Fibroblast of gingiva (primary cell): Measurements from ENCODE around the gene MNAT1.
A peak's percentile ranks its signal among the peaks of the same experiment; 100 is the strongest.

Experiments
- DNase-seq: peaks from one replicate; pipeline ENCODE4 v3.0.0-alpha.2; 2011; ENCODE audit warnings: low read depth

Gene MNAT1

GRCh38 chr14:60968099-60968498, 233.5 kb downstream of the MNAT1 start:
- no peak for DNase-seq

DNA sequence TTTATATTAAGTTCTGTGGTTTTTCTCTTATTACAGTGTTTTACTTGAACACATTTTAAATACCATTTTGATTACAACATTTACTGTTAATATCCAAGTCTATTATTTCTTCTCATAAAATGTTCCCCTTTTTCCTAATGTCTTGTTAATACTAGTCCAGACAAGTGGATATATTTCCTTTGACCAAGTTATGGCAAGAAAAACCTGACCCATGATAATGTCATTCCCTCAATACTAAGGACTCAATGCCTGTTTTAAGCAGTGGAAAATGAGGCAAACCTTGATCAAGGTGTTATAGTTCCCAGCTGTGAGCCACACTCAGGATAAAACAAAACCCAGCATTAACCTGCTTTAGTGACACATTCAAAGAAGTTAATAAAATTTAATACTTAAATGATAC, 234.1 kb downstream of the MNAT1 start:
- DNase-seq, result no peak

DNA sequence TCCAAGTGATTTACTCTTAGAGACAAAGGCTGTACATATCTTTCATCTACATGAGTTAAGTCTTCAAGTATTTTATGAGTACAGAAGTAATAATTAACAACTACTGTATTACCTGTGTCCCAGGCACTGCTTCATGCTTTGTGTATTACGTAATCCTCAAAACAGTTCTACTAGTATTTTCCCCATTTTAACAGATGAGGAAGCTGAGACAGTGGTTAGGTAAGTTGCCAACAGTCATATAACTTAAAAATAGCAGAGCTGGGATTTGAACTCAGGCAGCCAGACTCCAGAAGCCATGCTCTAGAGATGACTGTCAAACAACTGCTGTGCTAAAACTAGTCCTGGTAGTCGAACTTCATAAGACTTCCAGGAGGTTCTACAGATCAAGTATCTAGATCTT, 235.6 kb downstream of the MNAT1 start:
- no peak for DNase-seq

- DNase-seq, result no peak
Measured at GRCh38 chr14:60971271-60971670, 236.7 kb downstream of the MNAT1 start.

DNA sequence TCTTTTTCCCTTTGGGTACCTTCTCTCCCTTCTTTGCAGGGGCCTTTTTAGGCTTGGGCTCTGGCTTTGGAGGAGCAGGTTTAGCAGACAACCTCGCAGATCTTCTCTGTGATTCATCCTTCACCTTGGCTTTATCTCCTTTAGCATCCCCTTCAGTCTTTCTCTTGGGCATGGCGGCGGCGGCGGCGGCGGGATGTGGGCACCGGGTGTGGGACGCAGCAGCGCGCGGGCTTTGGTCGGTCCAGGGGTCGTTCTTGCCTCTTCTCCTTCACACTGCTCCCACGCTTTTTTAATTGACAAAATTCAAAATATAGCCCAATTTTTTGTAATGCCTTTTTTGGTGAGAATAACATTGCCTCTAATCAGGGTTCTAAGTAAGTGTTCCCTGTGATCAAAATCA, 237.7 kb downstream of the MNAT1 start:
- DNase-seq, result no peak

DNA sequence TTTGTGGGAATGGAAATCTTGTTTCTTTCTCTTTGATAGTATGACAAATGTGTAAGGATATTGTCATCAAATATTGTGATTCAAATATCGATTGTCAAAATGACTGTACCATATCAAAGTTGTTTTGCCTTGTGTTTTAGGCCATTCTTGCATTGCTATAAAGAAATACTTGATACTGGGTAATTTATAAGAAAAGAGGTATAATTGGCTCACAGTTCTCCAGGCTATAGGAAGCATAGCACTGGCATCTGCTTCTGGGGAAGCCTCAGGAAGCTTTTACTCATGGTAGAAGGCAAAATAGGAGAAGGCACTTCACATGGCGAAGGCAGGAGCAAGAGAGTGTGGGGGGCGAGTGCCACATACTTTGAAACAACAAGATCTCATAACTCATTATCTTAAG, 238.5 kb downstream of the MNAT1 start:
- no peak for DNase-seq

- no peak for DNase-seq
Measured at GRCh38 chr14:60974090-60974651, 239.6 kb downstream of the MNAT1 start.

DNA sequence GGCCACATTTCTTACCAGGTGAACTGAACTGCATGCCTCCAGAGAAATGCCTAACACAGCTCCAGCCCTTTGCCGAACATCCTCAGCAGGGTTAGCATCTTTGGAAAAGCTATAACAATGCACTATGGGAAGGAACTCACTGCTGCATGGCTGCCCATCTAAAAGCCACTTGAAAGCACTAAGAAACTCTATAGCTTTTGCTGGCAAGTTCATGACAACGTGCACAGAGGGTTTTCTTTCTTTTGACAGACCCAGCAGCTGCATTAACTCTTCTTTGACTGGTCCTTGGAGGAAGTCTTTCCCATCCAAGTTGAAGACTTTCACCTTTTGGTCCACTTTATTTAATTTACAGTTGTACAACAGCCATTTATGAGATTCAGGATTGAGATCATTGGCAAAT, 241.0 kb downstream of the MNAT1 start:
- no peak for DNase-seq

DNA sequence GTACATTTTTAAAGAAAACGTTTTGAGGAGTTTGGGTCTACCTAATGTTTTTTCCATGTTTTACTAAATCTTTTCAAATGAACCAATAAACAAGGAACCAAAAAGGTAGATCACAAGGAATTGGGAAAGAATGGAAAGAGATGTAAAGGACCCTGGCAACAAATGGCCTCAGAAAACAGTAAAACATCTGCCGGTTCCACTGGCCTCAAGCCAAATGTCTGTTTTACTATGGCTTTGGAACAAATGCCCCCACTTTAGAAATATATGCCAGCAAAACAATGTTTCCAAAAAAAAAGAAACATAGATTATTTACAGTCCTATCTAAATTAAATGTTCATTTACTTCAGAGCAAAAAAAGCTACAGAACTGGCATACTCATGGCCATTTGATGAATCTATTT, 243.3 kb downstream of the MNAT1 start:
- no peak for DNase-seq

- peak; percentile 97 for DNase-seq
Measured at GRCh38 chr14:60980811-60981632, 246.5 kb downstream of the MNAT1 start, which contains the start of the genes SLC38A6 and TRMT5. SLC38A6 (plus strand) TSS chr14:60981245; CDS start chr14:60981278, 33 bp downstream. TRMT5 (minus strand) TSS chr14:60981079; CDS start chr14:60980973, 106 bp downstream.

GRCh38 chr14:60981633-60982455, 247.3 kb downstream of the MNAT1 start:
- peak; percentile 85 for DNase-seq

- DNase-seq, result no peak
Measured at GRCh38 chr14:60984196-60984595, 249.6 kb downstream of the MNAT1 start.

DNA sequence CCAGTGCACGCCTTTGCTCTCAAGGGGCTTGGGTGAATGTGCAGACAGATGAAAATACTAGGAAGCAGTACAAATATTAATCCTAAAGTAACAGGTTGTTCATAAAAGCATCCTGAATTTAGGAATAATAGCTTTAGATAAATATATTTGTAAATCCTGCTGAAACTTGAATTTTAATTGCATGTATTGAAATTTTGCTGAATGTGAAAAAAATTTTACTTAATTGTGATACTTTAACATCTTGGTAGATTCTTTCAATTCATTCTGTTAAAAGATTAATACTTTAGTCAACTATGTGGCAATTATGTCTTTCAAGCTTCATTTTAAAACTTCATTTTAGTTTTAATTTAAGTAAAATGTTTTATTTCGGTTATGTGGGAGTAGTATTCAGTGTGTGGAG, 251.9 kb downstream of the MNAT1 start:
- no peak for DNase-seq

- peak; percentile 72 for DNase-seq
Measured at GRCh38 chr14:60989599-60989998, 255.0 kb downstream of the MNAT1 start.

- no peak for DNase-seq
Measured at GRCh38 chr14:60998617-60999016, 264.1 kb downstream of the MNAT1 start.

DNA sequence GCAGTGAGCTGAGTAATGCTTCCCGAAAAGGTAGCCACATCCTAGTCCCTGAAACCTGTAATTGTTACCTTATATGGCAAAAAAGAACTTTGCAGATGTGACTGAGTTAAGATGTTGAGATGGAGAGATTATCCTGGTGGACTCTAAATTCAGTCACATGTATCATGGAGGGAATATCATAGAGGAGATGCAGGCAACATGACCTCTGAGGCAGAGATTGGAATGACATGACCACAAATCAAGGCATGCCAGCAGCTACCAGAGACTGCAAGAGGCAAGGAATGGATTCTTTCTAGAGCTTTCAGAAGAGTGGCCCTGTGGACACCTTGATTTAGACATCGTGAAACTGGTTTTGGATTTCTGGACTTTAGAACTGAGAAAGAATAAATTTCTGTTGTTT, 265.0 kb downstream of the MNAT1 start:
- DNase-seq, result no peak

DNA sequence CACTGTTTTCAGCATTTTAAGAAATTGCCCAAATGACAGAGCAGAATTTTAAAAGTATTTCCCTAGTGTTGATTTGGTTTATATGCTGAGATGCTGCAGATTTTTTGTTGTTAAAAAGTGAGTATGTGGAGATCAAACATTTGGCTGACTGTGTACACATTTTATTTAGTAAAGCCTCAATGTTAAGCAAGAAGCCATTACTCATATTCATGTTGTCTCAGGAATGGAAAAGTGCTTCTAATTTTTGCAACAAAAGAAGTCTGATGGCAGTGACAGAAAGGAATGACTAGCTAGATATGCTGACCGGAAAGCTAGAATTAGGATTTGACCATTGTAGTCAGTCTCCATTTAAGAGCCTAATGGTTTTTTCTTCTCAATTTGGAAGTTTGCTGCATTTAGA, 269.0 kb downstream of the MNAT1 start:
- DNase-seq, result peak; percentile 65

DNA sequence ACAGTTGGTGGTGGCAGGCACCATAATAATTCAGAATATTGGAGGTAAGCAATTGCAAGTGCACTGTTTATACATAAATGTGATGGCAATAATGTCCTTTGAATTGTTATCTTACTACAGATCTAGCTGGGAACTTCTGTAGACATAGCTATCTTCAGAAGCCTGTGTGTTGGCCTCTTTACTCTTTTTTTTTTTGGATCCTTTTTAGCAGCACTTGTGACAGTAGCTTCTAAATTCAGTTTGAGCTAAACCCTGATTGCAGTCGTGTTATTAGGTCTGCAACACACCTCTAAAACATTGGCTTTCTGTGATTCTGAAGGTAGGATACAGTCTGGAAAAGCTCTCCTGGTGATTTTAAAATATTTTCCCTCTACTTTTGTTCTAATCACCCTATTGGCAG, 285.0 kb downstream of the MNAT1 start:
- DNase-seq, result no peak
